PC-9 (cell line): Measurements from ENCODE around the gene APPL2. TPM values are rescaled to one million over a fixed set of nuclear protein-coding genes. Genes with fewer than 3 reads are reported as not detected.

Experiments used
- BruUV-seq: library from RNA; stranded (reverse); fragments of 400-500 nt; replicated peaks from 2 replicates; lab custom pipeline; 2021; lab: Mats Ljungman, UMichigan
- CTCF ChIA-PET: fragments of 300-600 bp; sonication (Branson Sonifier 250); formaldehyde crosslinking; loops from one replicate; lab custom pipeline; 2022; ENCODE audit warnings: antibody characterized with exemption; lab: Charles Lee
- POLR2A ChIA-PET: fragments of 300-600 bp; sonication (Branson Sonifier 250); formaldehyde crosslinking; loops from one replicate; lab custom pipeline; 2022; ENCODE audit warnings: antibody characterized with exemption; ENCODE audit not compliant: unreplicated experiment; lab: Charles Lee
- DNase-seq, 2 experiments: peaks; one replicate each; pipeline versions ENCODE4 v3.0.0 to v3.0.0-alpha.2; 2015 to 2022; ENCODE audit warnings: mixed read lengths in 1 of 2
- H2AFZ ChIP-seq: fragments of 200-600 bp; sonication (generic); 2 replicates; pipeline ENCODE4 v1.8.1; 2017; ENCODE audit warnings: antibody characterized with exemption
- H3F3A ChIP-seq: fragments of 200-600 bp; sonication (generic); 2 replicates; pipeline ENCODE4 v1.8.1; 2017; ENCODE audit warnings: antibody characterized with exemption, mild to moderate bottlenecking, low read depth; ENCODE audit not compliant: insufficient read depth
- H3K27ac ChIP-seq: fragments of 200-600 bp; sonication (generic); 2 replicates; pipeline ENCODE4 v1.6.1; 2016; ENCODE audit warnings: mixed run types
- H3K27me3 ChIP-seq: fragments of 200-600 bp; sonication (generic); 2 replicates; pipeline ENCODE4 v1.6.1; 2016; ENCODE audit warnings: low read depth, mixed run types; ENCODE audit not compliant: insufficient read depth
- H3K36me3 ChIP-seq: fragments of 200-600 bp; sonication (generic); 2 replicates; pipeline ENCODE4 v1.6.1; 2016; ENCODE audit warnings: low read depth, mixed run types
- H3K4me1 ChIP-seq: fragments of 200-600 bp; sonication (generic); replicated peaks from 2 replicates; pipeline ENCODE4 v1.6.1; 2016; ENCODE audit warnings: mixed run types; ENCODE audit not compliant: insufficient read depth
- H3K4me2 ChIP-seq: fragments of 200-600 bp; sonication (generic); 2 replicates; pipeline ENCODE4 v1.6.1; 2017; ENCODE audit warnings: mixed run types
- H3K4me3 ChIP-seq: fragments of 200-600 bp; sonication (generic); 2 replicates; pipeline ENCODE4 v1.6.1; 2016; ENCODE audit warnings: mixed run types
- H3K79me2 ChIP-seq: fragments of 200-600 bp; sonication (generic); 2 replicates; pipeline ENCODE4 v1.6.1; 2017; ENCODE audit warnings: low read depth, mixed run types
- H3K9me2 ChIP-seq: fragments of 200-600 bp; sonication (generic); 2 replicates; pipeline ENCODE4 v1.8.1; 2017; ENCODE audit warnings: mild to moderate bottlenecking; ENCODE audit not compliant: insufficient read depth
- H3K9me3 ChIP-seq: fragments of 200-600 bp; sonication (generic); 2 replicates; pipeline ENCODE4 v1.8.1; 2016; ENCODE audit warnings: low read depth; ENCODE audit not compliant: insufficient read depth
- H4K20me1 ChIP-seq: fragments of 200-600 bp; sonication (generic); 2 replicates; pipeline ENCODE4 v1.8.1; 2017; ENCODE audit not compliant: insufficient read depth
- EZH2 ChIP-seq: fragments of 200-600 bp; sonication (generic); IDR thresholded peaks from 2 replicates; pipeline ENCODE4 v1.8.0; 2017; ENCODE audit warnings: antibody characterized with exemption, low read depth
- intact Hi-C: fragments of 100-400 bp; cut with micrococcal nuclease; formaldehyde crosslinking; loops from one replicate; pipeline ENCODE4 v1.10.0; 2022; ENCODE audit not compliant: unreplicated experiment
- total RNA-seq: library from RNA; stranded (reverse); gene quantifications from 2 replicates; pipeline ENCODE4 v1.2.3, GENCODE V29; 2021
- TF ChIP-seq, protein P1 (sequence below): fragments of 200-600 bp; sonication (generic); conservative IDR thresholded peaks from 2 replicates; pipeline ENCODE4 v1.6.1; 2017; ENCODE audit warnings: mixed run types, antibody characterized with exemption, mild to moderate bottlenecking, moderate library complexity

Gene APPL2
- total RNA-seq, 1 experiment from 2014 or later = 24.3 TPM

DNA sequence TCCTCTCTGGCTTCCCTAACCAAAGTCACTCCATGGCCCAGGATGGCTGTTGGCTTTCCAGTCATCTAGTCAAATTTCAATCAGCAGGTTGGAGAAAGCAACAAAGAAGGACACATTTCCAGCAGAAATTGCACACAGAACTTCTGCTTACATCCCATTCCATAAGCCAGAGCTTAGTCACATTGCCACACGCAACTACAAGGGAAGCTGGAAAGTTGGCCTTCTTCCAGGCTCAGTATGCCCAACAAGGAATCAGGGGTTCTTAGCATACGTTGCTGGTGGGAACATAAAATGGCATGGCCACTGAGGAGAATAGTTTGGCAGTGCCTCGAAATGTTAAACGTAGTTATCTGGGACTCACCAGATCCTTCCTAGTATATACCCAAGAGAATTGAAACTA, 9.3 kb upstream of the APPL2 start:
- Histone ChIP-seq H3K27me3 (peaks cover 21% of the 10 kb centered on the region), H3K4me2 (no peak overlapping the region), H4K20me1 (no peaks in the 10 kb centered on the region), H3K4me1 (no peaks in the 10 kb centered on the region), H3K9me2 (no peaks in the 10 kb centered on the region), H3K4me3 (no peak overlapping the region), H3K79me2 (no peaks in the 10 kb centered on the region), H3K36me3 (no peaks in the 10 kb centered on the region), H3F3A (no peaks in the 10 kb centered on the region), H2AFZ (no peak overlapping the region), H3K9me3 (0 out of 2 replicates have a peak, but pooled peaks cover 5% of the 10 kb centered on the region), H3K27ac (no peak overlapping the region)
- DNase-seq = no peak
- BruUV-seq = no TSS peak
- no peak for TF ChIP-seq EZH2
- TF ChIP-seq, protein P1, sequence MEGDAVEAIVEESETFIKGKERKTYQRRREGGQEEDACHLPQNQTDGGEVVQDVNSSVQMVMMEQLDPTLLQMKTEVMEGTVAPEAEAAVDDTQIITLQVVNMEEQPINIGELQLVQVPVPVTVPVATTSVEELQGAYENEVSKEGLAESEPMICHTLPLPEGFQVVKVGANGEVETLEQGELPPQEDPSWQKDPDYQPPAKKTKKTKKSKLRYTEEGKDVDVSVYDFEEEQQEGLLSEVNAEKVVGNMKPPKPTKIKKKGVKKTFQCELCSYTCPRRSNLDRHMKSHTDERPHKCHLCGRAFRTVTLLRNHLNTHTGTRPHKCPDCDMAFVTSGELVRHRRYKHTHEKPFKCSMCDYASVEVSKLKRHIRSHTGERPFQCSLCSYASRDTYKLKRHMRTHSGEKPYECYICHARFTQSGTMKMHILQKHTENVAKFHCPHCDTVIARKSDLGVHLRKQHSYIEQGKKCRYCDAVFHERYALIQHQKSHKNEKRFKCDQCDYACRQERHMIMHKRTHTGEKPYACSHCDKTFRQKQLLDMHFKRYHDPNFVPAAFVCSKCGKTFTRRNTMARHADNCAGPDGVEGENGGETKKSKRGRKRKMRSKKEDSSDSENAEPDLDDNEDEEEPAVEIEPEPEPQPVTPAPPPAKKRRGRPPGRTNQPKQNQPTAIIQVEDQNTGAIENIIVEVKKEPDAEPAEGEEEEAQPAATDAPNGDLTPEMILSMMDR = no peak
- POLR2A ChIA-PET = no interaction called here
- CTCF ChIA-PET = no interaction called here
- intact Hi-C loops = no loop called here

DNA sequence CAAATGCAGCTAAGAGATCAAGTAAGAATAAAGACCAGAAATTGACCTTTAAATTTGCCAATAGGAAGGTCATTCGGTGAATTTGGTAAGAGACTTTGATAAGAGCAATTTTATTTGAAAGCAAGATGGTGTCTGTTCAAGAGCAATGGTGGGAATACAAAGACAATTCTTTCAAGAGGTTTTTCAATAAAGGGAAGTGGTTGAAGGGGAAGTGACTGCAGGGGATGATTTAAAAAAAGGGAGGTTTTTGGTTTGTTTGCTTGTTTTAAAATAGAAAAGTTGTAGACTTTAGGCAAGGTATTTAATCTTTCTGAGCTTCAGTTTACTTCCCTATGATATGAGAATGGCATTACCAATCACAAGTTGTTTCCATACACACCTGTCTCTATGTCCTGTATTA, 4.3 kb upstream of the APPL2 start:
- intact Hi-C loops = no loop called here
- no TSS peak for BruUV-seq
- H3K36me3 ChIP-seq = no peaks in the 10 kb centered on the region

DNA sequence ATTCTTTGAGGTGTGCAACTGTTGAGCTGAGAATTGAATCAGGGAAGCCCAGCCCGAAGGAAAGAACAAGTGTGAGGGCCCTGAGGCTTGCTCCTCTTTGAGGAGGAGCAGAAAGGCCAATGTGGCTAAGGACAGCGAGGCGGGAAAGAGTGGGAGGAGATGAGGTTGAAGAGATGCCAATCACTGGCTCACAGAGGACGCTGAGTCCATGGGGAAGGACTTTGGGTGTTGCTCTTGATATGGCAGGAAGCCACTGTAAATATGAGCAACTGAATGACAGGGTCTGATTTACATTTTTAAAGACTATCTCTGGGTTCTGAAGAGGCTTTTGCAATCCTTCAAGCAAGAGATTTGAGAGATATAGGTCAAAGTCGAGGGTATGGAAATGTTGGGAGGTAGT, 3.3 kb upstream of the APPL2 start:
- H3K4me1 ChIP-seq = peaks cover 13% of the 10 kb centered on the region
- no peak overlapping the region for H2AFZ ChIP-seq
- H3F3A ChIP-seq = 0 out of 2 replicates have a peak, but pooled peaks cover 5% of the 10 kb centered on the region
- peaks cover 7% of the 10 kb centered on the region; the same call in 1 of the 2 replicates for H3K27me3 ChIP-seq
- CTCF ChIA-PET = no interaction called here
- no peaks in the 10 kb centered on the region for H3K9me2 ChIP-seq
- no peak overlapping the region for H3K4me2 ChIP-seq
- H3K36me3 ChIP-seq = no peaks in the 10 kb centered on the region
- no peak for DNase-seq
- peaks cover 8% of the 10 kb centered on the region for H3K79me2 ChIP-seq
- TF ChIP-seq, protein P1 = no peak
- no peak for TF ChIP-seq EZH2
- H3K27ac ChIP-seq = no peak overlapping the region
- H3K9me3 ChIP-seq = 0 out of 2 replicates have a peak, but pooled peaks cover 5% of the 10 kb centered on the region
- POLR2A ChIA-PET = no interaction called here
- H3K4me3 ChIP-seq = no peak overlapping the region
- no TSS peak for BruUV-seq
- no peaks in the 10 kb centered on the region for H4K20me1 ChIP-seq
- intact Hi-C loops = no loop called here

More for the DNA sequence above, 4.3 kb upstream of the APPL2 start:
- Histone ChIP-seq H3K9me2 (no peaks in the 10 kb centered on the region), H4K20me1 (no peaks in the 10 kb centered on the region), H3K27me3 (peaks cover 14% of the 10 kb centered on the region), H3K4me2 (no peak overlapping the region), H3F3A (0 out of 2 replicates have a peak, but pooled peaks cover 5% of the 10 kb centered on the region), H2AFZ (no peak overlapping the region), H3K79me2 (no peaks in the 10 kb centered on the region), H3K9me3 (0 out of 2 replicates have a peak, but pooled peaks cover 5% of the 10 kb centered on the region), H3K4me1 (peaks cover 5% of the 10 kb centered on the region; the same call in 1 of the 2 replicates), H3K27ac (no peak overlapping the region), H3K4me3 (no peak overlapping the region)
- CTCF ChIA-PET = no interaction called here
- POLR2A ChIA-PET = no interaction called here
- DNase-seq = no peak
- TF ChIP-seq EZH2 = no peak
- TF ChIP-seq, protein P1 = no peak
